Glutamatergic neuron (in vitro differentiated cells): ENCODE results near the gene C4orf50. TPM values are rescaled to one million over a fixed set of nuclear protein-coding genes. Genes with fewer than 3 reads are reported as not detected.

ENCODE experiments used
- DNase-seq: peaks from one replicate; pipeline ENCODE4 v3.0.0; 2022
- H3K27ac Mint-ChIP-seq: one replicate; pipeline ENCODE4 v1.8.0; 2020; ENCODE audit warnings: mild to moderate bottlenecking, mixed read lengths, inconsistent platforms; ENCODE audit not compliant: unreplicated experiment
- H3K27me3 Mint-ChIP-seq: one replicate; pipeline ENCODE4 v1.8.0; 2020; ENCODE audit warnings: mild to moderate bottlenecking, moderate library complexity, mixed read lengths, inconsistent platforms; ENCODE audit not compliant: unreplicated experiment
- H3K36me3 Mint-ChIP-seq: one replicate; pipeline ENCODE4 v1.8.0; 2020; ENCODE audit warnings: mild to moderate bottlenecking, mixed read lengths, inconsistent platforms; ENCODE audit not compliant: unreplicated experiment
- H3K4me1 Mint-ChIP-seq: one replicate; pipeline ENCODE4 v1.8.0; 2020; ENCODE audit warnings: mild to moderate bottlenecking, low read depth, mixed read lengths, inconsistent platforms; ENCODE audit not compliant: unreplicated experiment
- H3K4me3 Mint-ChIP-seq: one replicate; pipeline ENCODE4 v1.8.0; 2020; ENCODE audit warnings: mild to moderate bottlenecking, mixed read lengths, inconsistent platforms; ENCODE audit not compliant: unreplicated experiment
- H3K9me3 Mint-ChIP-seq: one replicate; pipeline ENCODE4 v1.8.0; 2020; ENCODE audit warnings: mild to moderate bottlenecking, moderate library complexity, mixed read lengths, inconsistent platforms; ENCODE audit not compliant: unreplicated experiment
- total RNA-seq: library from RNA; stranded (reverse); fragmentation: NEBNext Ultra II Directional; extraction: Animal tissue kit (Norgen Biotek cat#: 25700); gene quantifications from one replicate; pipeline ENCODE4 v1.2.1, GENCODE V29; 2021; ENCODE audit not compliant: unreplicated experiment
- TF ChIP-seq, protein P1 (sequence below): fragments of 200-600 bp; sonication (generic); IDR thresholded peaks from one replicate; pipeline ENCODE4 v1.5.0; 2021; ENCODE audit not compliant: partially characterized antibody, unreplicated experiment

Gene C4orf50
- total RNA-seq, 1 donor from 2014 or later = 0.56 TPM

DNA sequence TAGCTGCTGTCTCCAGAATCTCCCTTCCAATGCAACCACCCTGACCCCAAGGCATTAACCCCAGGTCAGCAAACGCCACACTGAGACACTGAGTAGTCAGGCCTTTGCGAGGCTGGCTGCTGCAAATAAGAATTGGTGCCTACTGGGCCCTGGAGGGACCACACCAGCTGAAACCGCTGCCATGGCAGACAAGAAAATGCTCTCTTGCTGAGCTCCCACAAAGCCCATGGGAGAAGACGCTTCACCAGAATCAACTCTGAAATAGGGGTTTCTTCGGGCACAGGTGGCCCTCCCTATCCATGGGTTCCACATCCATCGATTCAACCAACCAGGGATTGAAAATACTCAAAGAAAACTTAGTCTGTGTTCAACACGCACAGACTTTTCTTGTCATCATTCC is 98.7 kb downstream of the C4orf50 start:
- Mint-ChIP-seq H3K4me3 (no peak overlapping the region), H3K27me3 (peaks cover 5% of the 10 kb centered on the region)

DNA sequence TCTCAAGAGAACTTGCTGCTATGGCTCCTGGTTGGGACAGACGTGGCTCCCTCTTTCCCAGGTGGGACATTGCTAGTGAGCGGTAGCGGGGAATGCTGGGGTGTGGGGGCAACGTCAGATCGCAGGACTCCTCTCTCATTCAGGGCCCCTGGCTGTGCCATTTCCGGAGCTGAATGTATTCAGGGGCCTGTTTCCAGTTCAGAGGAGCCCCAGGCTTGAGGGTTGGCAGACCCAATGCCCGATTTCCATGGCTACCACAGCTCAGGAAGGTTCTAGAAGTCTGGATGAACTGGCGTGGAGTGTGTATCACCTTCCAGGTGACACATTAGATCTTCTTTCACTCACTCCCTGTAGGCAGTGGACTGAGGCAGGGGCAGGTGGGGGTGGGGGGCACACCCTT is 99.2 kb downstream of the C4orf50 start:
- no peak overlapping the region for H3K27ac Mint-ChIP-seq
- TF ChIP-seq, protein P1, sequence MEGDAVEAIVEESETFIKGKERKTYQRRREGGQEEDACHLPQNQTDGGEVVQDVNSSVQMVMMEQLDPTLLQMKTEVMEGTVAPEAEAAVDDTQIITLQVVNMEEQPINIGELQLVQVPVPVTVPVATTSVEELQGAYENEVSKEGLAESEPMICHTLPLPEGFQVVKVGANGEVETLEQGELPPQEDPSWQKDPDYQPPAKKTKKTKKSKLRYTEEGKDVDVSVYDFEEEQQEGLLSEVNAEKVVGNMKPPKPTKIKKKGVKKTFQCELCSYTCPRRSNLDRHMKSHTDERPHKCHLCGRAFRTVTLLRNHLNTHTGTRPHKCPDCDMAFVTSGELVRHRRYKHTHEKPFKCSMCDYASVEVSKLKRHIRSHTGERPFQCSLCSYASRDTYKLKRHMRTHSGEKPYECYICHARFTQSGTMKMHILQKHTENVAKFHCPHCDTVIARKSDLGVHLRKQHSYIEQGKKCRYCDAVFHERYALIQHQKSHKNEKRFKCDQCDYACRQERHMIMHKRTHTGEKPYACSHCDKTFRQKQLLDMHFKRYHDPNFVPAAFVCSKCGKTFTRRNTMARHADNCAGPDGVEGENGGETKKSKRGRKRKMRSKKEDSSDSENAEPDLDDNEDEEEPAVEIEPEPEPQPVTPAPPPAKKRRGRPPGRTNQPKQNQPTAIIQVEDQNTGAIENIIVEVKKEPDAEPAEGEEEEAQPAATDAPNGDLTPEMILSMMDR = no peak
- peaks cover 5% of the 10 kb centered on the region for H3K27me3 Mint-ChIP-seq
- H3K4me3 Mint-ChIP-seq = no peak overlapping the region
- no peak for DNase-seq
- peaks cover 27% of the 10 kb centered on the region for H3K4me1 Mint-ChIP-seq
- peaks cover 5% of the 10 kb centered on the region for H3K9me3 Mint-ChIP-seq
- no peaks in the 10 kb centered on the region for H3K36me3 Mint-ChIP-seq

More for the DNA sequence above, 98.7 kb downstream of the C4orf50 start:
- Mint-ChIP-seq H3K27ac (no peak overlapping the region), H3K4me1 (peaks cover 28% of the 10 kb centered on the region), H3K9me3 (peaks cover 5% of the 10 kb centered on the region), H3K36me3 (no peaks in the 10 kb centered on the region)
- TF ChIP-seq, protein P1 = no peak
- no peak for DNase-seq

DNA sequence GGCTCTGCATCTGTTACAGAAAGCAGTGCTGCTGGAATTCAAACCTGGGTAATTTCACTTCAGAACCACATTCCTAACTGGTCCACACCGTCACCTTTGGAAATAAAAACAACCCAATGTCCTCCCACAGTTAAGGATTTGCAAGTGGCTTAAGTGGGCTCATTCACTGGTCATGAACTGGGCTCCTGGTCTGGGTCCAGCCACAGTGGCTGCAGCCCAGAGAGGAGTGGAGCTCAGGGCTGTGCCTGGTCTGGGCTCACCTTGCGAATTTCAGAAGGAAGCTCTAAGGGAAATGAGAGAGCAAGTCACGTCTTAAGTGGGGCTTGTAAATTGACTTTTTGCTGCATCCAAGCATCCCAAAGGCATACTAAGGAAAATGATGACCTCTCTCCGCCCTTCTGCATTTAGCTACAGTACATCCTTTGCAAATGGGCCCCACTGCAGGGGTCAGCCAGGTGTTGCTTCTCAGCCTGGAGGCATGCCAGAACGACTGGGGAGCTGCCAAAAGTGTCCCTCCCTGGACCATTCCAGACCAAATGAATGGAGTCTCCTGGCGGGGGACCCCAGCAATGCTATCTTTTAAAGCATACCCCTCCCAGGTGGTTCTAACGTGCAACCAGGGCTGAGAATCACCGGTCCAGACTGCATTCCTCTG is 99.8 kb downstream of the C4orf50 start:
- TF ChIP-seq, protein P1 = no peak
- Mint-ChIP-seq H3K27ac (no peak overlapping the region), H3K4me3 (no peak overlapping the region), H3K36me3 (no peaks in the 10 kb centered on the region), H3K27me3 (peaks cover 5% of the 10 kb centered on the region), H3K4me1 (peaks cover 29% of the 10 kb centered on the region), H3K9me3 (peaks cover 5% of the 10 kb centered on the region)
- DNase-seq = no peak

DNA sequence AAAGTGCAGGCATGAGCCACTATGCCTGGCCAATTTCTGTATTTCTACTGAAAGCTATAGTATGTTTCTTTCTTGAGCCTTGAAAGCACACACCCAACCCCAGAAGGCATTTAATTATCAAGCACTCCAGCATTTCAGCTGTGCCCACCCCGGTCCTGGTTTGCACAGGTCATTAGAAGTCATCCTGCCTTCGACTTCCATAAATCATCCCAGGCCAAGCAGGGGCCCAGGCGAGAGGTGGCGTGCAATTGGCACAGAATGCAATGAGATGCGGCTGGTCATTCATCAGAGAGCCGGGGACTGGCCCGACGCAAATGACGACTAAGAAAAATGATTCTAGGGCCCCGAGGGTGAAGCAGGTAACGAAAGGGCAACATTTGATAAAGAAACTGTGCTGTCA is 100.6 kb downstream of the C4orf50 start:
- H3K27ac Mint-ChIP-seq = no peak overlapping the region
- H3K4me3 Mint-ChIP-seq = no peak overlapping the region
- peaks cover 28% of the 10 kb centered on the region for H3K4me1 Mint-ChIP-seq
- peaks cover 2% of the 10 kb centered on the region for H3K27me3 Mint-ChIP-seq
- no peak for DNase-seq
- no peaks in the 10 kb centered on the region for H3K36me3 Mint-ChIP-seq
- peaks cover 6% of the 10 kb centered on the region for H3K9me3 Mint-ChIP-seq
- TF ChIP-seq, protein P1 = no peak

DNA sequence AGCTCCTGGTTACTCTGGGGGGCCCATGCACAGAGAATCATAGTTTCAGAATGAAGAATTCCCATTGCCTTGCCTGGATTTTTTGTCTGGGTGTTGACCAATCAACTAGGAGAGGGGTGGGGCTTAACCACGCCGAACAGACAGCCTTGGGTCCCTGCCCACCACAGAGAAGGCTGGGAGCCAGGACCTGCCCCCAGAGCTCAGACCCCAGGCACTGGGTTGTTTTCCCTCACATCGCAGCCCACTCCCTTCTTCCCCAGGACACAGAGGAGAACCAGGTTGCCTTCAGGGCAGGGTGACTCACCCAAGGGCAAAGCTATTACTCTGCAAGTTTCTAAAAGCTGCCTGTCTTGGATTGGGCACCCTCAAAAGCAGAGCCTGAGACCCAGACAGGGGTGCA is 102.0 kb downstream of the C4orf50 start:
- Mint-ChIP-seq H3K36me3 (no peaks in the 10 kb centered on the region), H3K27me3 (no peaks in the 10 kb centered on the region), H3K4me1 (peaks cover 30% of the 10 kb centered on the region), H3K9me3 (peaks cover 4% of the 10 kb centered on the region), H3K4me3 (no peak overlapping the region), H3K27ac (no peak overlapping the region)
- TF ChIP-seq, protein P1 = no peak
- DNase-seq = no peak
